ENCODE data around the gene TBXA2R.
A peak's percentile ranks its signal among the peaks of the same experiment; 100 is the strongest.

The TBXA2R gene

GRCh38 chr19:3551792-3552095, 54.9 kb downstream of the TBXA2R start:
- DNase-seq (ENCODE audit: low read depth in 2 of 2) = no peak

- DNase-seq (ENCODE audit: low read depth in 2 of 2) = no peak
Measured at GRCh38 chr19:3550947-3551791, 55.5 kb downstream of the TBXA2R start.

GRCh38 chr19:3549816-3550215, 56.9 kb downstream of the TBXA2R start:
- DNase-seq (ENCODE audit: low read depth in 2 of 2) = no peak

- DNase-seq (ENCODE audit: low read depth in 2 of 2) = no peak
Measured at GRCh38 chr19:3548606-3549005, 58.1 kb downstream of the TBXA2R start.

GRCh38 chr19:3547767-3548282, 58.9 kb downstream of the TBXA2R start:
- DNase-seq (ENCODE audit: low read depth in 2 of 2) = no peak

GRCh38 chr19:3547301-3547731, 59.4 kb downstream of the TBXA2R start:
- DNase-seq (ENCODE audit: low read depth in 2 of 2) = peak in 1 of 2 donors; percentile 34

- no peak for DNase-seq (ENCODE audit: low read depth in 2 of 2)
Measured at GRCh38 chr19:3546119-3546518, 60.6 kb downstream of the TBXA2R start.

- DNase-seq (ENCODE audit: low read depth in 2 of 2) = no peak
Measured at GRCh38 chr19:3545669-3546034, 61.0 kb downstream of the TBXA2R start.

- DNase-seq (ENCODE audit: low read depth in 2 of 2) = peak; percentile 76 to 77
Measured at GRCh38 chr19:3544742-3545668, 61.7 kb downstream of the TBXA2R start.

Measured in stimulated activated CD4-positive, alpha-beta T cell treated with anti-CD3 and anti-CD28 coated beads, Interleukin-1b, Interleukin-23, amount 100 ng/mL, for 4 hours (primary cell).